ENCODE measurements around the gene OSBPL9.

GRCh38 chr1:51663105-51663504, 46.2 kb downstream of the OSBPL9 start:
- TF ChIP-seq, protein P1, sequence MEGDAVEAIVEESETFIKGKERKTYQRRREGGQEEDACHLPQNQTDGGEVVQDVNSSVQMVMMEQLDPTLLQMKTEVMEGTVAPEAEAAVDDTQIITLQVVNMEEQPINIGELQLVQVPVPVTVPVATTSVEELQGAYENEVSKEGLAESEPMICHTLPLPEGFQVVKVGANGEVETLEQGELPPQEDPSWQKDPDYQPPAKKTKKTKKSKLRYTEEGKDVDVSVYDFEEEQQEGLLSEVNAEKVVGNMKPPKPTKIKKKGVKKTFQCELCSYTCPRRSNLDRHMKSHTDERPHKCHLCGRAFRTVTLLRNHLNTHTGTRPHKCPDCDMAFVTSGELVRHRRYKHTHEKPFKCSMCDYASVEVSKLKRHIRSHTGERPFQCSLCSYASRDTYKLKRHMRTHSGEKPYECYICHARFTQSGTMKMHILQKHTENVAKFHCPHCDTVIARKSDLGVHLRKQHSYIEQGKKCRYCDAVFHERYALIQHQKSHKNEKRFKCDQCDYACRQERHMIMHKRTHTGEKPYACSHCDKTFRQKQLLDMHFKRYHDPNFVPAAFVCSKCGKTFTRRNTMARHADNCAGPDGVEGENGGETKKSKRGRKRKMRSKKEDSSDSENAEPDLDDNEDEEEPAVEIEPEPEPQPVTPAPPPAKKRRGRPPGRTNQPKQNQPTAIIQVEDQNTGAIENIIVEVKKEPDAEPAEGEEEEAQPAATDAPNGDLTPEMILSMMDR (conservative IDR thresholded peaks at IDR 0.05): no peak
- no peak for TF ChIP-seq EZH2 (IDR thresholded peaks at IDR 0.05; ENCODE audit: low read depth)
